Neural cell (in vitro differentiated cells): Measurements from ENCODE around the gene TNFRSF14. TPM values are rescaled to one million over a fixed set of nuclear protein-coding genes. Genes with fewer than 3 reads are reported as not detected.

Experiments used
- H2AFZ ChIP-seq: fragments of 200-600, 300-800 bp; sonication (generic), shearing (Covaris generic); 2 replicates; pipeline ENCODE4 v1.6.0; 2014; ENCODE audit warnings: low read depth, mild to moderate bottlenecking, antibody characterized with exemption, low read length, moderate library complexity
- H3F3A ChIP-seq: fragments of 200-600 bp; shearing (Covaris generic); 2 replicates; pipeline ENCODE4 v1.6.1; 2016; ENCODE audit warnings: mild to moderate bottlenecking, moderate library complexity, mixed read lengths, antibody characterized with exemption, low read length; ENCODE audit not compliant: insufficient read depth, poor library complexity, severe bottlenecking
- H3K27ac ChIP-seq: fragments of 200-600, 300-800 bp; sonication (generic), shearing (Covaris generic); 2 replicates; pipeline ENCODE4 v1.5.1; 2014; ENCODE audit warnings: mild to moderate bottlenecking, low read length, moderate library complexity
- H3K27me3 ChIP-seq: fragments of 300-800, 200-600 bp; sonication (generic), shearing (Covaris generic); 2 replicates; pipeline ENCODE4 v1.6.0; 2014; ENCODE audit warnings: mild to moderate bottlenecking, low read depth, low read length, moderate library complexity; ENCODE audit not compliant: insufficient read depth
- H3K36me3 ChIP-seq: fragments of 300-800, 200-600 bp; sonication (generic), shearing (Covaris generic); 2 replicates; pipeline ENCODE4 v1.5.1; 2014; ENCODE audit warnings: mild to moderate bottlenecking, antibody characterized with exemption, low read length, moderate library complexity; ENCODE audit not compliant: insufficient read depth
- H3K4me2 ChIP-seq: fragments of 300-800, 200-600 bp; sonication (generic), shearing (Covaris generic); 2 replicates; pipeline ENCODE4 v1.6.0; 2014; ENCODE audit warnings: mild to moderate bottlenecking, low read length
- H3K4me3 ChIP-seq: fragments of 300-800, 200-600 bp; sonication (generic), shearing (Covaris generic); 2 replicates; pipeline ENCODE4 v1.5.1; 2014; ENCODE audit warnings: mild to moderate bottlenecking, low read length, moderate library complexity
- H3K79me2 ChIP-seq: fragments of 200-600 bp; shearing (Covaris generic); replicated peaks from 2 replicates; pipeline ENCODE4 v1.6.0; 2014; ENCODE audit warnings: mild to moderate bottlenecking, low read length, moderate library complexity; ENCODE audit not compliant: insufficient read depth
- H3K9ac ChIP-seq: fragments of 300-800, 200-600 bp; sonication (generic), shearing (Covaris generic); 2 replicates; pipeline ENCODE4 v1.6.1; 2016; ENCODE audit warnings: mild to moderate bottlenecking, low read length, mixed read lengths
- H3K9me2 ChIP-seq: fragments of 200-600 bp; shearing (Covaris generic); 2 replicates; pipeline ENCODE4 v1.6.1; 2016; ENCODE audit warnings: mild to moderate bottlenecking, low read length, mixed read lengths; ENCODE audit not compliant: insufficient read depth
- H3K9me3 ChIP-seq: fragments of 200-600, 300-800 bp; sonication (generic), shearing (Covaris generic); 2 replicates; pipeline ENCODE4 v1.6.1; 2016; ENCODE audit warnings: mild to moderate bottlenecking, mixed run types, low read length, moderate library complexity, mixed read lengths
- H4K20me1 ChIP-seq: fragments of 200-600 bp; shearing (Covaris generic); 2 replicates; pipeline ENCODE4 v1.6.1; 2016; ENCODE audit warnings: mild to moderate bottlenecking, mixed run types; ENCODE audit not compliant: insufficient read depth
- CTCF ChIP-seq: fragments of 450-650 bp; IDR thresholded peaks from 2 replicates; pipeline ENCODE4 v1.5.1; 2014; ENCODE audit warnings: antibody characterized with exemption, mild to moderate bottlenecking, moderate library complexity; ENCODE audit not compliant: poor library complexity, severe bottlenecking
- EP300 ChIP-seq: fragments of 450-650 bp; conservative IDR thresholded peaks from 2 replicates; pipeline ENCODE4 v1.6.1; 2014; ENCODE audit warnings: antibody characterized with exemption, mild to moderate bottlenecking, moderate library complexity; ENCODE audit not compliant: poor library complexity, severe bottlenecking
- EZH2 ChIP-seq: fragments of 200-600, 300-800 bp; shearing (Covaris generic), sonication (generic); IDR thresholded peaks from 2 replicates; pipeline ENCODE4 v1.6.1; 2014; ENCODE audit warnings: antibody characterized with exemption, low read length, borderline replicate concordance, mild to moderate bottlenecking; ENCODE audit not compliant: insufficient read depth, poor library complexity, severe bottlenecking
- MXI1 ChIP-seq: fragments of 450-650 bp; conservative IDR thresholded peaks from 2 replicates; pipeline ENCODE4 v1.6.1; 2014; ENCODE audit warnings: antibody characterized with exemption, mild to moderate bottlenecking; ENCODE audit not compliant: poor library complexity, severe bottlenecking
- POLR2AphosphoS5 ChIP-seq: IDR thresholded peaks from 2 replicates; pipeline ENCODE4 v1.6.1; 2012
- RAD21 ChIP-seq: fragments of 450-650 bp; conservative IDR thresholded peaks from 2 replicates; pipeline ENCODE4 v1.6.1; 2014; ENCODE audit warnings: antibody characterized with exemption, mild to moderate bottlenecking, moderate library complexity
- SMC3 ChIP-seq: fragments of 450-650 bp; conservative IDR thresholded peaks from 2 replicates; pipeline ENCODE4 v1.6.1; 2014; ENCODE audit warnings: antibody characterized with exemption, mild to moderate bottlenecking, moderate library complexity; ENCODE audit not compliant: poor library complexity
- TAF1 ChIP-seq: IDR thresholded peaks from 2 replicates; pipeline ENCODE4 v1.6.1; 2012; ENCODE audit warnings: low read depth
- polyA plus RNA-seq: library from polyadenylated mRNA; depleted of rRNA; stranded (reverse); fragments of >200 nt; gene quantifications from 2 replicates; pipeline ENCODE4 v1.2.3, GENCODE V29; 2014
- TF ChIP-seq, protein P1 (sequence below): IDR thresholded peaks from 2 replicates; pipeline ENCODE4 v1.6.1; 2012; ENCODE audit warnings: borderline replicate concordance

Gene TNFRSF14
- polyA plus RNA-seq, 1 donor from 2014 or later: 1.1 TPM

- Histone ChIP-seq H4K20me1 (no peaks in the 10 kb centered on the region), H2AFZ (no peak overlapping the region), H3K9me3 (no peaks in the 10 kb centered on the region), H3K27me3 (no peaks in the 10 kb centered on the region), H3F3A (peaks cover 2% of the 10 kb centered on the region), H3K79me2 (no peaks in the 10 kb centered on the region), H3K4me3 (peak overlapping the region; percentile 46), H3K9me2 (no peaks in the 10 kb centered on the region), H3K36me3 (no peaks in the 10 kb centered on the region), H3K9ac (peak overlapping the region; percentile 55), H3K4me2 (no peak overlapping the region), H3K27ac (peak overlapping the region; percentile 26)
- TF ChIP-seq, protein P1, sequence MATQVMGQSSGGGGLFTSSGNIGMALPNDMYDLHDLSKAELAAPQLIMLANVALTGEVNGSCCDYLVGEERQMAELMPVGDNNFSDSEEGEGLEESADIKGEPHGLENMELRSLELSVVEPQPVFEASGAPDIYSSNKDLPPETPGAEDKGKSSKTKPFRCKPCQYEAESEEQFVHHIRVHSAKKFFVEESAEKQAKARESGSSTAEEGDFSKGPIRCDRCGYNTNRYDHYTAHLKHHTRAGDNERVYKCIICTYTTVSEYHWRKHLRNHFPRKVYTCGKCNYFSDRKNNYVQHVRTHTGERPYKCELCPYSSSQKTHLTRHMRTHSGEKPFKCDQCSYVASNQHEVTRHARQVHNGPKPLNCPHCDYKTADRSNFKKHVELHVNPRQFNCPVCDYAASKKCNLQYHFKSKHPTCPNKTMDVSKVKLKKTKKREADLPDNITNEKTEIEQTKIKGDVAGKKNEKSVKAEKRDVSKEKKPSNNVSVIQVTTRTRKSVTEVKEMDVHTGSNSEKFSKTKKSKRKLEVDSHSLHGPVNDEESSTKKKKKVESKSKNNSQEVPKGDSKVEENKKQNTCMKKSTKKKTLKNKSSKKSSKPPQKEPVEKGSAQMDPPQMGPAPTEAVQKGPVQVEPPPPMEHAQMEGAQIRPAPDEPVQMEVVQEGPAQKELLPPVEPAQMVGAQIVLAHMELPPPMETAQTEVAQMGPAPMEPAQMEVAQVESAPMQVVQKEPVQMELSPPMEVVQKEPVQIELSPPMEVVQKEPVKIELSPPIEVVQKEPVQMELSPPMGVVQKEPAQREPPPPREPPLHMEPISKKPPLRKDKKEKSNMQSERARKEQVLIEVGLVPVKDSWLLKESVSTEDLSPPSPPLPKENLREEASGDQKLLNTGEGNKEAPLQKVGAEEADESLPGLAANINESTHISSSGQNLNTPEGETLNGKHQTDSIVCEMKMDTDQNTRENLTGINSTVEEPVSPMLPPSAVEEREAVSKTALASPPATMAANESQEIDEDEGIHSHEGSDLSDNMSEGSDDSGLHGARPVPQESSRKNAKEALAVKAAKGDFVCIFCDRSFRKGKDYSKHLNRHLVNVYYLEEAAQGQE: no peak
- TF ChIP-seq CTCF (no peak), TAF1 (peak; percentile 42), POLR2AphosphoS5 (peak; percentile 9), EP300 (no peak)
Measured at GRCh38 chr1:2543543-2544092, 12.6 kb upstream of the TNFRSF14 start.

DNA sequence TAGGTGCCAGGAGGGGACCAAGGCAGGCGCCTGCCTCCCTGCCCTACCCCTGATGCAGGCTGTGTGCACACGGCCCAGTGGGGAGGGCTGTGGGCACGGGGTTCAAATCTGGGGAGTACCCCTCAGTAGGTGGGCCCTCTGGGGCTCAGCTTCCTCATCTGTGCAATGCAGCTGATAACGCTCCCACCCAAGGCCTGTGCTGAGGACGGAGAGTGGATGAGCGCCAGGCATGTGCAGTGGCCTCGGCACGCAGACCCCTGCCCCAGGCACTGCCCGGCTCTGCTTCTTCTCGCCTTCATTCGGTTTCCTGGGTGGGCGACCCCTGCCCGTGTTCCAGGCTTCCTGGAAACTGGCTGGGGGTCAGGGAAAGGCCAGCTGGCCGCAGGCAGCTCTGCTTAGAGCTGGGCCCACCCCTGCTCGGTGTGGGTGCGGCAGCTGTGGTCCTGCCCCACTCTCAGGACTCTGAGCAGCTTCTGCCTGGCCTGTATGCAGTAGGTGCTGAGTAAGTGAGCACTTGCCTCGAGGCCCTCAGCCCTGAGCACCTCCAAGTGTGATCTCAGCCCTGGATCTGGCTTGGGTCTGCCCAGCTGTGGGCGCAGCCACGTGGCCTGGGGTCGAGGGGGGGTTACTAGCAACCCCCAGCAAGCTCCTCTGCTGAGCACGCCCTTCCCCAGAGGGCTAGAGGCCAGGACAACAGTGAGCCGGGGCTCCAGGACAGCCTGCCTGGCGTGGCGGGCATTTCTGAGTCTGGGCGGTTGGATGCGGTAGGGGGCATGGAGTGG lies 11.9 kb upstream of the TNFRSF14 start:
- Histone ChIP-seq H3K9me2 (no peaks in the 10 kb centered on the region), H3K9ac (peak overlapping the region; percentile 55), H4K20me1 (no peaks in the 10 kb centered on the region), H3K36me3 (no peaks in the 10 kb centered on the region), H3K4me3 (peak overlapping the region; percentile 46), H3K27ac (peak overlapping the region; percentile 26), H3K9me3 (no peaks in the 10 kb centered on the region), H3K79me2 (no peaks in the 10 kb centered on the region), H3K27me3 (no peaks in the 10 kb centered on the region), H2AFZ (no peak overlapping the region), H3K4me2 (no peak overlapping the region), H3F3A (peaks cover 2% of the 10 kb centered on the region)
- TF ChIP-seq TAF1 (no peak), POLR2AphosphoS5 (no peak), RAD21 (no peak), SMC3 (no peak), EP300 (no peak), MXI1 (no peak), EZH2 (no peak), CTCF (no peak)
- TF ChIP-seq, protein P1: no peak
